Glutamatergic neuron (in vitro differentiated cells): Measurements from ENCODE around the gene KCNH1. TPM values are rescaled to one million over a fixed set of nuclear protein-coding genes. Genes with fewer than 3 reads are reported as not detected.
"Not testable (repeated sequence)": the region's sequence is repeated elsewhere in the genome, so short reads cannot be mapped to it uniquely, and the experiment has no call there.

Experiments
- DNase-seq: peaks from one replicate; pipeline ENCODE4 v3.0.0; 2022
- H3K27ac Mint-ChIP-seq: one replicate; pipeline ENCODE4 v1.8.0; 2020; ENCODE audit warnings: mild to moderate bottlenecking, mixed read lengths, inconsistent platforms; ENCODE audit not compliant: unreplicated experiment
- H3K27me3 Mint-ChIP-seq: one replicate; pipeline ENCODE4 v1.8.0; 2020; ENCODE audit warnings: mild to moderate bottlenecking, moderate library complexity, mixed read lengths, inconsistent platforms; ENCODE audit not compliant: unreplicated experiment
- H3K36me3 Mint-ChIP-seq: one replicate; pipeline ENCODE4 v1.8.0; 2020; ENCODE audit warnings: mild to moderate bottlenecking, mixed read lengths, inconsistent platforms; ENCODE audit not compliant: unreplicated experiment
- H3K4me1 Mint-ChIP-seq: one replicate; pipeline ENCODE4 v1.8.0; 2020; ENCODE audit warnings: mild to moderate bottlenecking, low read depth, mixed read lengths, inconsistent platforms; ENCODE audit not compliant: unreplicated experiment
- H3K4me3 Mint-ChIP-seq: one replicate; pipeline ENCODE4 v1.8.0; 2020; ENCODE audit warnings: mild to moderate bottlenecking, mixed read lengths, inconsistent platforms; ENCODE audit not compliant: unreplicated experiment
- H3K9me3 Mint-ChIP-seq: one replicate; pipeline ENCODE4 v1.8.0; 2020; ENCODE audit warnings: mild to moderate bottlenecking, moderate library complexity, mixed read lengths, inconsistent platforms; ENCODE audit not compliant: unreplicated experiment
- total RNA-seq: library from RNA; stranded (reverse); fragmentation: NEBNext Ultra II Directional; extraction: Animal tissue kit (Norgen Biotek cat#: 25700); gene quantifications from one replicate; pipeline ENCODE4 v1.2.1, GENCODE V29; 2021; ENCODE audit not compliant: unreplicated experiment
- TF ChIP-seq, protein P1 (sequence below): fragments of 200-600 bp; sonication (generic); IDR thresholded peaks from one replicate; pipeline ENCODE4 v1.5.0; 2021; ENCODE audit not compliant: partially characterized antibody, unreplicated experiment

The KCNH1 gene
- total RNA-seq, 1 donor from 2014 or later: 7.8 TPM

DNA sequence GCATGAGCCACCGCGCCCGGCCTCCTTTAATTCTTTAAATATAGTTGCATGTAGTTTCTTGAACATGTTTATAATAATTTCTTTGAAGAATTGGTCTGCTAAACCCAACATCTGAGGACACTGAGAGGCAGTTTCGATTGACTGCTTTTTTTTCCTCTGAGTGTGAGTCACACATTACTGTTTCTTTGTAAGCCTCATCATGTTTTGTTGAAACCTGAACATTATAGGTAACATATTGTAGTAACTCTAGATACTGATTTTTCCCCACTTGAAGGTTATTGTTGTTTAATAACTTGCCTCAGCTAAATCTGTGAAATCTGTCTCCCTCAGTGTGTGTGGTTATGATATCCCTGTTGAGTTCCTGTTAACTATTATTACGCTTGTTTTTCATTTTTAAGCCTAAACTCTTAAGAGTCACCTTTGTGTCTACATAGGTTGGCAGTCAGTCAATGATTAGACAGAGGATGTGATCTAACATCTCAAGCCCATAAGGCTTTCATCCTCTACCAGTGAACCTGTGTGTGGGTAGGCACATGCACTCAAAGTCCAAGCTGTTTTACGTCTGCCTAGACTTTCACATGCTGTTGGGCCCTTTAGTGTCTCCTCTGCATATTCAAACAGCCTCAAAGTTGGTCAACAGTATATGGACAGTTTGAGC is 155.5 kb downstream of the KCNH1 start:
- Mint-ChIP-seq H3K4me1 (no peaks in the 10 kb centered on the region), H3K27me3 (no peaks in the 10 kb centered on the region), H3K9me3 (peaks cover 3% of the 10 kb centered on the region), H3K4me3 (no peak overlapping the region), H3K36me3 (no peaks in the 10 kb centered on the region), H3K27ac (no peak overlapping the region)
- TF ChIP-seq, protein P1, sequence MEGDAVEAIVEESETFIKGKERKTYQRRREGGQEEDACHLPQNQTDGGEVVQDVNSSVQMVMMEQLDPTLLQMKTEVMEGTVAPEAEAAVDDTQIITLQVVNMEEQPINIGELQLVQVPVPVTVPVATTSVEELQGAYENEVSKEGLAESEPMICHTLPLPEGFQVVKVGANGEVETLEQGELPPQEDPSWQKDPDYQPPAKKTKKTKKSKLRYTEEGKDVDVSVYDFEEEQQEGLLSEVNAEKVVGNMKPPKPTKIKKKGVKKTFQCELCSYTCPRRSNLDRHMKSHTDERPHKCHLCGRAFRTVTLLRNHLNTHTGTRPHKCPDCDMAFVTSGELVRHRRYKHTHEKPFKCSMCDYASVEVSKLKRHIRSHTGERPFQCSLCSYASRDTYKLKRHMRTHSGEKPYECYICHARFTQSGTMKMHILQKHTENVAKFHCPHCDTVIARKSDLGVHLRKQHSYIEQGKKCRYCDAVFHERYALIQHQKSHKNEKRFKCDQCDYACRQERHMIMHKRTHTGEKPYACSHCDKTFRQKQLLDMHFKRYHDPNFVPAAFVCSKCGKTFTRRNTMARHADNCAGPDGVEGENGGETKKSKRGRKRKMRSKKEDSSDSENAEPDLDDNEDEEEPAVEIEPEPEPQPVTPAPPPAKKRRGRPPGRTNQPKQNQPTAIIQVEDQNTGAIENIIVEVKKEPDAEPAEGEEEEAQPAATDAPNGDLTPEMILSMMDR: no peak
- no peak for DNase-seq

DNA sequence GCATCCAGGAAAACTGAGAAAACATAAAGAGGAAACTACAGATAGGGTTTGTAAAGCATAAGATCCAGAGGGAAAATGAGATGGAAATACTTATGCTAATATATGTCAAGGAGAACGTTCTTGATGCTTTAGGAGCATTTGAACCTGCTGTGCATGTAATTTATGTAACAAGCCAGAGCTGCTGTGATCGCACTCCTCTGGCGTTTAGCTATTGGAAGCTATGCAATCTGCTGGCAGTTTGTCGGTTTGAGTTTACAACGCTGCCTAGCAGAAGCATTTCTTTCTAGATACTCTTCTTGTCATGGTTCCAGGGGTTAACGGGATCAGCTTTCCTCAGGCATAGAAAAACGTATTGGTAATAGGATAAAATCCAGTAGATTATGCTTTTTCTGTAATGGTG is 182.7 kb downstream of the KCNH1 start:
- H3K4me1 Mint-ChIP-seq: peaks cover 12% of the 10 kb centered on the region
- no peak overlapping the region for H3K4me3 Mint-ChIP-seq
- H3K36me3 Mint-ChIP-seq: peaks cover 5% of the 10 kb centered on the region
- TF ChIP-seq, protein P1: no peak
- peaks cover 2% of the 10 kb centered on the region for H3K27me3 Mint-ChIP-seq
- H3K9me3 Mint-ChIP-seq: peaks cover 2% of the 10 kb centered on the region
- H3K27ac Mint-ChIP-seq: no peak overlapping the region
- no peak for DNase-seq

GRCh38 chr1:210949940-210950546 is 183.9 kb downstream of the KCNH1 start:
- H3K4me3 Mint-ChIP-seq, H3K36me3 Mint-ChIP-seq: not testable (repeated sequence)
- peak; percentile 55 for DNase-seq

GRCh38 chr1:210949489-210949888 is 184.5 kb downstream of the KCNH1 start:
- H3K27me3 Mint-ChIP-seq: peaks cover 2% of the 10 kb centered on the region
- peak overlapping the region; percentile 72 for H3K27ac Mint-ChIP-seq
- H3K36me3 Mint-ChIP-seq: peaks cover 5% of the 10 kb centered on the region
- peaks cover 15% of the 10 kb centered on the region for H3K4me1 Mint-ChIP-seq
- TF ChIP-seq, protein P1: no peak
- no peak overlapping the region for H3K4me3 Mint-ChIP-seq
- no peak for DNase-seq
- H3K9me3 Mint-ChIP-seq: no peaks in the 10 kb centered on the region

More at GRCh38 chr1:210949940-210950546, 183.9 kb downstream of the KCNH1 start:
- H3K27ac Mint-ChIP-seq: peak overlapping the region; percentile 72
- H3K9me3 Mint-ChIP-seq, H3K27me3 Mint-ChIP-seq: not testable (repeated sequence)
- TF ChIP-seq, protein P1: peak; percentile 36
- peaks cover 12% of the 10 kb centered on the region for H3K4me1 Mint-ChIP-seq

DNA sequence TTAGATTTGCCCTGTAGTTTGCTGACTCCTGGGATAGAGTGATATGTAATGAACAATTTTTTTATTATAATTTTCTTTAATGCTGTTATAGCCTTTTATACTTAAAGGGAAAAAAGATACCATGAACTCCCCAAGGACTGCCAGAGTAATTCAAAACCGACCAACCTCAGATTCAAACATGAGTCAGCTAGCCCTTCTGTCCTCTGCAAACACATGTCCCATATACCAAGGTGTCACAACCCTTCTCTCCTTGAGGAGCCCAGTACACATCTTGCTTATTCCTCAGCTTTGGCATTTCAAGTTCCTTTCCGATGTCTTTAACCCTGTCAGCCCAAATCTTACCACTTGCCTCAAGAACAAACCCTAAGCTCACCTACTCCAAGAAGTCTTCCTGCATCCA is 184.9 kb downstream of the KCNH1 start:
- TF ChIP-seq, protein P1: no peak
- DNase-seq: no peak
- Mint-ChIP-seq H3K27me3 (peaks cover 2% of the 10 kb centered on the region), H3K27ac (peak overlapping the region; percentile 72), H3K4me3 (no peak overlapping the region), H3K4me1 (peaks cover 17% of the 10 kb centered on the region), H3K9me3 (no peaks in the 10 kb centered on the region), H3K36me3 (peaks cover 5% of the 10 kb centered on the region)
